Erythroblast (primary cell): ENCODE results near the gene IFNE.

Source experiments
- DNase-seq, 2 experiments: peaks; one replicate each; lab custom pipeline; 2025; lab: John Stamatoyannopoulos, UW
- GATA1 ChIP-seq: IDR thresholded peaks from 2 replicates; pipeline ENCODE4 v1.6.1; 2011; ENCODE audit warnings: low read depth, mild to moderate bottlenecking, control low read depth, low read length, moderate library complexity
- POLR2A ChIP-seq: IDR thresholded peaks from 2 replicates; pipeline ENCODE4 v1.6.1; 2011; ENCODE audit warnings: mild to moderate bottlenecking, low read length

IFNE gene

GRCh38 chr9:21507483-21507790, 25.3 kb upstream of the IFNE start:
- no peak for TF ChIP-seq GATA1
- no peak for TF ChIP-seq POLR2A
- no peak for DNase-seq

- no peak for DNase-seq
- TF ChIP-seq GATA1 (no peak), POLR2A (no peak)
These were observed 24.7 kb upstream of the IFNE start for GRCh38 chr9:21506626-21507482.

- TF ChIP-seq POLR2A (no peak), GATA1 (no peak)
- no peak for DNase-seq
These were observed 23.5 kb upstream of the IFNE start for GRCh38 chr9:21505425-21506179.

GRCh38 chr9:21504894-21505293, 22.8 kb upstream of the IFNE start:
- no peak for DNase-seq
- TF ChIP-seq GATA1, result no peak
- TF ChIP-seq POLR2A, result no peak

- DNase-seq, result no peak
- TF ChIP-seq GATA1 (no peak), POLR2A (no peak)
These were observed 22.0 kb upstream of the IFNE start for GRCh38 chr9:21504113-21504512.

- TF ChIP-seq POLR2A (no peak), GATA1 (no peak)
- no peak for DNase-seq
These were observed 20.5 kb upstream of the IFNE start for GRCh38 chr9:21502586-21502985.

GRCh38 chr9:21499912-21500311, 17.8 kb upstream of the IFNE start:
- no peak for DNase-seq
- TF ChIP-seq POLR2A (no peak), GATA1 (no peak)

GRCh38 chr9:21491756-21492155, 9.6 kb upstream of the IFNE start:
- TF ChIP-seq POLR2A (no peak), GATA1 (no peak)
- DNase-seq, result no peak

- no peak for DNase-seq
- TF ChIP-seq GATA1, result no peak
- no peak for TF ChIP-seq POLR2A
These were observed 550 bp downstream of the IFNE start for GRCh38 chr9:21481470-21482056.

- DNase-seq, result no peak
- TF ChIP-seq POLR2A (no peak), GATA1 (no peak)
These were observed 2.9 kb downstream of the IFNE start for GRCh38 chr9:21479152-21479702.

GRCh38 chr9:21477466-21477865, 4.6 kb downstream of the IFNE start:
- DNase-seq, result no peak
- TF ChIP-seq GATA1 (no peak), POLR2A (no peak)

GRCh38 chr9:21473236-21473635, 8.9 kb downstream of the IFNE start:
- TF ChIP-seq GATA1, result no peak
- no peak for TF ChIP-seq POLR2A
- DNase-seq, result no peak

- no peak for DNase-seq
- TF ChIP-seq POLR2A, result no peak
- no peak for TF ChIP-seq GATA1
These were observed 12.0 kb downstream of the IFNE start for GRCh38 chr9:21470126-21470525.
